Sigmoid colon (tissue), 3 donors: ENCODE data around the gene ETF1.

Experiments used
- POLR2A ChIP-seq, 2 donors: fragments of 450-650 bp; IDR thresholded peaks; one replicate each; pipeline ENCODE4 v1.6.1; 2016; ENCODE audit warnings: antibody characterized with exemption in 2 of 2, mild to moderate bottlenecking in 2 of 2, moderate library complexity in 2 of 2
- TF ChIP-seq, protein P1 (sequence below), 4 experiments: fragments of 450-650 bp in 3 of 4; fragments of 200-600 bp in 1 of 4; IDR thresholded peaks; one replicate each; pipeline ENCODE4 v1.5.1; 2016 to 2019; ENCODE audit warnings: antibody characterized with exemption in 4 of 4, mild to moderate bottlenecking in 3 of 4, moderate library complexity in 2 of 4

- TF ChIP-seq, protein P1, sequence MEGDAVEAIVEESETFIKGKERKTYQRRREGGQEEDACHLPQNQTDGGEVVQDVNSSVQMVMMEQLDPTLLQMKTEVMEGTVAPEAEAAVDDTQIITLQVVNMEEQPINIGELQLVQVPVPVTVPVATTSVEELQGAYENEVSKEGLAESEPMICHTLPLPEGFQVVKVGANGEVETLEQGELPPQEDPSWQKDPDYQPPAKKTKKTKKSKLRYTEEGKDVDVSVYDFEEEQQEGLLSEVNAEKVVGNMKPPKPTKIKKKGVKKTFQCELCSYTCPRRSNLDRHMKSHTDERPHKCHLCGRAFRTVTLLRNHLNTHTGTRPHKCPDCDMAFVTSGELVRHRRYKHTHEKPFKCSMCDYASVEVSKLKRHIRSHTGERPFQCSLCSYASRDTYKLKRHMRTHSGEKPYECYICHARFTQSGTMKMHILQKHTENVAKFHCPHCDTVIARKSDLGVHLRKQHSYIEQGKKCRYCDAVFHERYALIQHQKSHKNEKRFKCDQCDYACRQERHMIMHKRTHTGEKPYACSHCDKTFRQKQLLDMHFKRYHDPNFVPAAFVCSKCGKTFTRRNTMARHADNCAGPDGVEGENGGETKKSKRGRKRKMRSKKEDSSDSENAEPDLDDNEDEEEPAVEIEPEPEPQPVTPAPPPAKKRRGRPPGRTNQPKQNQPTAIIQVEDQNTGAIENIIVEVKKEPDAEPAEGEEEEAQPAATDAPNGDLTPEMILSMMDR (IDR thresholded peaks at IDR 0.05): no peak
- no peak for TF ChIP-seq POLR2A (IDR thresholded peaks at IDR 0.05)
Observed at GRCh38 chr5:138560971-138561370, 17.9 kb upstream of the ETF1 start.
